K562 (cell line): ENCODE results near the gene NOSIP. TPM values are rescaled to one million over a fixed set of nuclear protein-coding genes. Genes with fewer than 3 reads are reported as not detected.

ENCODE experiments used
- ARNT ChIP-seq, 2 experiments: fragments of 450-650 bp; IDR thresholded peaks; 2 replicates each; pipeline ENCODE4 v1.6.1; 2016; ENCODE audit warnings: mild to moderate bottlenecking in 1 of 2
- DACH1 ChIP-seq: fragments of 450-650 bp; IDR thresholded peaks from 2 replicates; pipeline ENCODE4 v1.6.1; 2018; ENCODE audit not compliant: partially characterized antibody
- EHMT2 ChIP-seq: fragments of 450-650 bp; IDR thresholded peaks from 2 replicates; pipeline ENCODE4 v1.6.1; 2018; ENCODE audit warnings: antibody characterized with exemption
- ELF1 ChIP-seq: fragments of 200-800 bp; sonication (Bioruptor generic); IDR thresholded peaks from 2 replicates; pipeline ENCODE4 v1.6.1; 2016; ENCODE audit warnings: missing genetic modification characterization, missing compliant biosample characterization
- ELF2 ChIP-seq: fragments of 250-450 bp; sonication (Bioruptor Pico); IDR thresholded peaks from 2 replicates; pipeline ENCODE4 v1.5.0; 2021; ENCODE audit warnings: mild to moderate bottlenecking
- ETV5 ChIP-seq: sonication (generic); formaldehyde crosslinking; IDR thresholded peaks from 2 replicates; pipeline ENCODE4 v1.4.0; 2020; ENCODE audit warnings: low read depth, mild to moderate bottlenecking, missing genetic modification reagents
- EWSR1 ChIP-seq: fragments of 450-650 bp; IDR thresholded peaks from 2 replicates; pipeline ENCODE4 v1.6.1; 2018; ENCODE audit warnings: borderline replicate concordance, mild to moderate bottlenecking, low read depth, moderate library complexity; ENCODE audit not compliant: partially characterized antibody
- ILK ChIP-seq: fragments of 450-650 bp; IDR thresholded peaks from 2 replicates; pipeline ENCODE4 v1.6.1; 2016; ENCODE audit warnings: missing genetic modification characterization, low read depth, mild to moderate bottlenecking, missing compliant biosample characterization, moderate library complexity, borderline replicate concordance
- JUN ChIP-seq, 2 experiments: sonication (generic) in 1 of 2; formaldehyde crosslinking in 1 of 2; IDR thresholded peaks; 2 replicates each; pipeline versions ENCODE4 v1.6.1 to v1.8.0; 2012 to 2022; ENCODE audit warnings: borderline replicate concordance in 2 of 2, mild to moderate bottlenecking in 2 of 2, improper control_type of control experiment in 1 of 2, low read depth in 1 of 2, low read length in 1 of 2, missing genetic modification reagents in 1 of 2
- KAT7 ChIP-seq: sonication (generic); formaldehyde crosslinking; IDR thresholded peaks from 2 replicates; pipeline ENCODE4 v1.8.0; 2022; ENCODE audit warnings: missing genetic modification reagents, mild to moderate bottlenecking, borderline replicate concordance
- MCM5 ChIP-seq: fragments of 450-650 bp; IDR thresholded peaks from 2 replicates; pipeline ENCODE4 v1.6.1; 2016; ENCODE audit warnings: low read depth
- POLR3G ChIP-seq: IDR thresholded peaks from 2 replicates; pipeline ENCODE4 v1.6.1; 2011; ENCODE audit not compliant: insufficient read length, insufficient replicate concordance; ENCODE audit errors: extremely low read depth
- RBBP5 ChIP-seq: fragments of 200-600 bp; sonication (generic); IDR thresholded peaks from 2 replicates; pipeline ENCODE4 v1.6.1; 2012; ENCODE audit warnings: borderline replicate concordance, mild to moderate bottlenecking, low read length, control low read depth, inconsistent platforms; ENCODE audit not compliant: insufficient read depth, poor library complexity, severe bottlenecking
- RBM15 ChIP-seq: fragments of 200-400 bp; formaldehyde crosslinking; IDR thresholded peaks from 2 replicates; pipeline ENCODE4 v1.6.1; 2018; ENCODE audit warnings: mild to moderate bottlenecking, low read length, moderate library complexity; ENCODE audit not compliant: insufficient read depth
- SRSF3 ChIP-seq: fragments of 200-400 bp; formaldehyde crosslinking; IDR thresholded peaks from 2 replicates; pipeline ENCODE4 v1.6.1; 2016; ENCODE audit warnings: mild to moderate bottlenecking, low read length, moderate library complexity; ENCODE audit not compliant: insufficient read depth
- TEAD4 ChIP-seq, 2 experiments: sonication (generic) in 1 of 2; formaldehyde crosslinking in 1 of 2; IDR thresholded peaks; 2 replicates each; pipeline versions ENCODE4 v1.6.1 to v1.8.0; 2012 to 2022; ENCODE audit warnings: borderline replicate concordance in 1 of 2, inconsistent platforms in 1 of 2, low read length in 1 of 2, mild to moderate bottlenecking in 1 of 2, missing genetic modification reagents in 1 of 2
- U2AF2 ChIP-seq: fragments of 200-400 bp; formaldehyde crosslinking; optimal IDR thresholded peaks from 2 replicates; pipeline ENCODE3; 2017; ENCODE audit warnings: low read depth, mild to moderate bottlenecking, low read length
- ZBTB7A ChIP-seq: IDR thresholded peaks from 2 replicates; pipeline ENCODE4 v1.6.1; 2011; ENCODE audit warnings: low read depth, mild to moderate bottlenecking, low read length, moderate library complexity, borderline replicate concordance; ENCODE audit not compliant: control insufficient read depth
- ZC3H11A ChIP-seq: IDR thresholded peaks from 2 replicates; pipeline ENCODE4 v1.6.1; 2012; ENCODE audit warnings: low read depth, low read length, improper control_type of control experiment
- ZC3H8 ChIP-seq: fragments of 450-650 bp; IDR thresholded peaks from 2 replicates; pipeline ENCODE4 v1.6.1; 2017
- polyA plus RNA-seq, 8 experiments: library from polyadenylated mRNA; depleted of rRNA in 4 of 8; stranded (reverse) in 5 of 8; unstranded in 3 of 8; fragments of >200 nt; fragmentation: Nextera tagmentation in 2 of 8; fragmentation: Illumina TruSeq in 1 of 8; extraction: Ambion mirVana in 2 of 8; extraction: Trizol in 1 of 8; gene quantifications; 2 replicates each; pipeline versions ENCODE4 v1.2.1 to v1.2.3, GENCODE V29; 2011 to 2014; ENCODE audit warnings: inconsistent platforms in 1 of 8, missing spikeins in 1 of 8
- total RNA-seq, 7 experiments: library from RNA; depleted of rRNA in 6 of 7; stranded (reverse); fragments of >200 nt in 6 of 7; fragmentation: Illumina TruSeq in 2 of 7; extraction: Trizol in 2 of 7; gene quantifications; 2 replicates each; pipeline versions ENCODE4 v1.2.1 to v1.2.3, GENCODE V29; 2011 to 2021; ENCODE audit warnings: low replicate concordance in 1 of 7
- TF ChIP-seq, protein P1 (sequence below), 2 experiments: fragments of 450-650 bp; conservative IDR thresholded peaks; 2 replicates each; pipeline ENCODE4 v1.6.1; 2017; ENCODE audit warnings: mild to moderate bottlenecking in 2 of 2, moderate library complexity in 2 of 2
- TF ChIP-seq, protein P2 (sequence below): fragments of 250-450 bp; sonication (Bioruptor Pico); IDR thresholded peaks from 2 replicates; pipeline ENCODE4 v1.9.0; 2021; ENCODE audit warnings: mild to moderate bottlenecking

The NOSIP gene
- total and polyA plus RNA-seq, 9 of the 15 experiments (the other 6 are each of a cell fraction or from before 2014, with no cell fraction given), result 14.4 to 153 (median 79.9) TPM

DNA sequence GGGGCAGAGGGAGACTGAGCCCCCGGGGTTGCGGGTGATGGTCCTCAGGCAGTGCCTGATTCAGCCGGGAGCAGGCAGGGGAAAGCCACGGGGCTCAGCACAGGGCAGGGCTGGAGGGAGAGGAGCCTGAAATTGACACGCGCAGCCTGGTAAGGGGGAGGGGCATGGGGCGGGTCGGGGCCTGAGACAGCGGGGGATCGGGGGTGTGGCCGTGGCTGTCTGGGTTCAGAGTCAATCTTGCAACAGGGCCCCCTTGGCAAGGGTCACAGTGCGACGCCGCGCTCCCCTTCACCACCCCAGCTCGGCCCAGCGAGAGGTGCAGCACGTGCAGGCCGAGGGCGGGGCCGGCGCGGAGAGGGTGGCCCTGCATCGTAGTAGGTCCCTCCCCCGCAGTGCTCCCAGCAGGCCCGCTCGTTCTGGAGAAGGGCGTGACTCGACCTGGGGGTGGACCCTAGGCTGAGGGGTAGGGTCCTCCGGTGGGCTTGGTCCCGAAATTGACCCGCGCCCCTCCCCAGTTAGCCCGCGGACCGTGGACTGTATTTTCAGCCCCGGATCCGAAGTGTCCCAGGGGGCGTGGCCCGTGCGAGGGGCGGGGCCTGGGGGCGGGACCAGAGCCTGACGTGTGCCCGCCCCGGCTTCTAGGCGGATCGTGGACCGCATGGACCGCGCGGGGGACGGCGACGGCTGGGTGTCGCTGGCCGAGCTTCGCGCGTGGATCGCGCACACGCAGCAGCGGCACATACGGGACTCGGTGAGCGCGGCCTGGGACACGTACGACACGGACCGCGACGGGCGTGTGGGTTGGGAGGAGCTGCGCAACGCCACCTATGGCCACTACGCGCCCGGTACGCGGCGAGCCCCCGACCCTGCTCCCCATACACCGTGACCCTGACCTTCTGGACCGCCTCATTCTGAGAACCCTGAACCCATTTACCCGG is 46.5 kb downstream of the NOSIP start (continued):
- TF ChIP-seq, protein P1, sequence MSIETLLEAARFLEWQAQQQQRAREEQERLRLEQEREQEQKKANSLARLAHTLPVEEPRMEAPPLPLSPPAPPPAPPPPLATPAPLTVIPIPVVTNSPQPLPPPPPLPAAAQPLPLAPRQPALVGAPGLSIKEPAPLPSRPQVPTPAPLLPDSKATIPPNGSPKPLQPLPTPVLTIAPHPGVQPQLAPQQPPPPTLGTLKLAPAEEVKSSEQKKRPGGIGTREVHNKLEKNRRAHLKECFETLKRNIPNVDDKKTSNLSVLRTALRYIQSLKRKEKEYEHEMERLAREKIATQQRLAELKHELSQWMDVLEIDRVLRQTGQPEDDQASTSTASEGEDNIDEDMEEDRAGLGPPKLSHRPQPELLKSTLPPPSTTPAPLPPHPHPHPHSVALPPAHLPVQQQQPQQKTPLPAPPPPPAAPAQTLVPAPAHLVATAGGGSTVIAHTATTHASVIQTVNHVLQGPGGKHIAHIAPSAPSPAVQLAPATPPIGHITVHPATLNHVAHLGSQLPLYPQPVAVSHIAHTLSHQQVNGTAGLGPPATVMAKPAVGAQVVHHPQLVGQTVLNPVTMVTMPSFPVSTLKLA (conservative IDR thresholded peaks at IDR 0.05), result peak; percentile 99
- TF ChIP-seq RBM15 (no peak), EWSR1 (no peak), POLR3G (no peak), JUN (IDR thresholded peaks at IDR 0.05; ENCODE audit: borderline replicate concordance, low read depth, low read length) (no peak), JUN (CRISPR knock-in tag; IDR thresholded peaks at IDR 0.05; ENCODE audit: borderline replicate concordance) (no peak), DACH1 (no peak), ZC3H8 (no peak), ZC3H11A (no peak), ELF1 (no peak), EHMT2 (no peak), ARNT (IDR thresholded peaks at IDR 0.05) (no peak), ELF2 (CRISPR knock-in tag) (no peak), MCM5 (no peak), ZBTB7A (peak; percentile 94), RBBP5 (peak; percentile 64), ETV5 (CRISPR knock-in tag) (peak; percentile 43; the same call in 1 of the 2 replicates), TEAD4 (IDR thresholded peaks at IDR 0.05; ENCODE audit: low read length) (no peak), TEAD4 (CRISPR knock-in tag; IDR thresholded peaks at IDR 0.05; ENCODE audit: borderline replicate concordance) (no peak), ILK (tag) (no peak), KAT7 (no peak), U2AF2 (no peak), SRSF3 (no peak)
- TF ChIP-seq, protein P2, sequence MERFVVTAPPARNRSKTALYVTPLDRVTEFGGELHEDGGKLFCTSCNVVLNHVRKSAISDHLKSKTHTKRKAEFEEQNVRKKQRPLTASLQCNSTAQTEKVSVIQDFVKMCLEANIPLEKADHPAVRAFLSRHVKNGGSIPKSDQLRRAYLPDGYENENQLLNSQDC (CRISPR knock-in tag), result no peak
